Measurements from ENCODE around the gene STAT4.
"Not testable (repeated sequence)": the region's sequence is repeated elsewhere in the genome, so short reads cannot be mapped to it uniquely, and the experiment has no call there.

STAT4 gene

GRCh38 chr2:190995315-190995714, 155.5 kb downstream of the STAT4 start:
- DNase-seq (ENCODE audit: low read depth, low spot score), result not testable (repeated sequence)

GRCh38 chr2:190994148-190994547, 156.6 kb downstream of the STAT4 start:
- DNase-seq (ENCODE audit: low read depth, low spot score), result no peak

- DNase-seq (ENCODE audit: low read depth, low spot score), result no peak
Observed at GRCh38 chr2:190993292-190993643, 157.5 kb downstream of the STAT4 start.

GRCh38 chr2:190990132-190990531, 160.7 kb downstream of the STAT4 start:
- no peak for DNase-seq (ENCODE audit: low read depth, low spot score)

GRCh38 chr2:190988910-190989309, 161.9 kb downstream of the STAT4 start:
- DNase-seq (ENCODE audit: low read depth, low spot score), result no peak

- DNase-seq (ENCODE audit: low read depth, low spot score), result no peak
Observed at GRCh38 chr2:190987938-190988337, 162.9 kb downstream of the STAT4 start.

- no peak for DNase-seq (ENCODE audit: low read depth, low spot score)
Observed at GRCh38 chr2:190987116-190987515, 163.7 kb downstream of the STAT4 start.

- DNase-seq (ENCODE audit: low read depth, low spot score), result no peak
Observed at GRCh38 chr2:190986221-190986953, 164.4 kb downstream of the STAT4 start.

GRCh38 chr2:190984595-190984994, 166.2 kb downstream of the STAT4 start:
- DNase-seq (ENCODE audit: low read depth, low spot score), result no peak

GRCh38 chr2:190982262-190983034, 168.3 kb downstream of the STAT4 start:
- no peak for DNase-seq (ENCODE audit: low read depth, low spot score)

GRCh38 chr2:190981733-190982132, 169.1 kb downstream of the STAT4 start:
- no peak for DNase-seq (ENCODE audit: low read depth, low spot score)

- no peak for DNase-seq (ENCODE audit: low read depth, low spot score)
Observed at GRCh38 chr2:190981333-190981732, 169.5 kb downstream of the STAT4 start.

- no peak for DNase-seq (ENCODE audit: low read depth, low spot score)
Observed at GRCh38 chr2:190980630-190981209, 170.1 kb downstream of the STAT4 start.

- no peak for DNase-seq (ENCODE audit: low read depth, low spot score)
Observed at GRCh38 chr2:190979906-190980629, 170.7 kb downstream of the STAT4 start.

All from activated CD4-positive, CD25-positive, alpha-beta regulatory T cell treated with anti-CD3 and anti-CD28 coated beads, Interleukin-2, amount 50 U/mL, for 16 hours (primary cell).